Embryonic facial prominence (tissue), 1 donor: Measurements from ENCODE around the gene CBLB.
"Not testable (repeated sequence)": the region's sequence is repeated elsewhere in the genome, so short reads cannot be mapped to it uniquely, and the experiment has no call there.

ENCODE experiments used
- DNase-seq: peaks from one replicate; pipeline ENCODE4 v3.0.0-alpha.2; 2016; ENCODE audit errors: extremely low spot score

CBLB gene

GRCh38 chr3:105816833-105817232 is 52.0 kb downstream of the CBLB start:
- DNase-seq = no peak

DNA sequence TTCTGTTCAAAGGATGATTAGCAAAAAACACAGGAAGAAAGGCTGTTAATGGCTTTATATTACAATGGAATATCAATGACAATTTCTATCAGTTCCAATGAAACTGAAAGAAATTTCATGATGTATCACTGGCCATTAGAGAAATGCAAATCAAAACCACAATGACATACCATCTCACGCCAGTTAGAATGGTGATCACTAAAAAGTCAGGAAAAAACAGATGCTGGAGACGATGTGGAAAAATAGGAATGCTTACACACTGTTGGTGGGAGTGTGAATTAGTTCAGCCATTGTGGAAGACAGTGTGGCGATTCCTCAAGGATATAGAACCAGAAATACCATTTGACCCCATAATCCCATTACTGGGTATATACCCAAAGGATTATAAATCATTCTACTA is 53.5 kb downstream of the CBLB start:
- DNase-seq = not testable (repeated sequence)

DNA sequence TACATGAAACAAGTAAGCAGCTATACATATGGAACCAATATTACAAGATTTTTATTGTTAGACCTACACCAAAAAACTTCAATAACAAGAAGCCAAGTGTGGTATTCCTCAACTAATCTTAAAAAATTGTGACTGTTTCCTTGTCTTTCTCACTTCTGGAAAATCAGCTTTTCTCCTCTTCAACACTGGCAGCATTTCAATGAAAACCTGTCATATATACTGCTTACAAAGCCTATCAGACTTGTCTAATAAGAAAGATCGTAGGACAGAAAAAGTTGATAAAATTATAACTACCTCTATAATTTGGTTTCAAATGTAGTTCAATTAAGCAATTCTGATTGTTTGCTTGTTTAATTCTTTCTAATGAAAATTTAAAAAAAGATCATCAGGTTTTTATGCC is 55.1 kb downstream of the CBLB start:
- no peak for DNase-seq

DNA sequence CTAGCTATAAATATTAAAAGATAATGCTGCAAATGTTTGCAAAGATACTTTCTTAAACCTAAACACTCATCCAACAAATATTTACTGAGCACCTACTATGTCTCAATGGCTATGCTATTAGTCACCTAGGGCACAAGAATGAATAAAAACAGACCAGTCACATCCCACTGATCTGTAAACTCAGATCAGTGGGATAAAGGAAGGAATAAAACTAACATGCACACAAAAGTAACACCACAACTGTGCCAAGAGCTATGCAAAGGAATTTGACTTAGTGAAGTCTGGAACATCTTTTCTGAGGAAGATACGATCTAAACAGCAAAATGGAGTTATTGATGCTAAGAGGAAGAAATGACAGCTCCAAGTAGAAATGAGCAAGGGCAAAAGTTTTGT is 56.6 kb downstream of the CBLB start:
- no peak for DNase-seq

GRCh38 chr3:105811518-105812193 is 57.2 kb downstream of the CBLB start:
- no peak for DNase-seq

DNA sequence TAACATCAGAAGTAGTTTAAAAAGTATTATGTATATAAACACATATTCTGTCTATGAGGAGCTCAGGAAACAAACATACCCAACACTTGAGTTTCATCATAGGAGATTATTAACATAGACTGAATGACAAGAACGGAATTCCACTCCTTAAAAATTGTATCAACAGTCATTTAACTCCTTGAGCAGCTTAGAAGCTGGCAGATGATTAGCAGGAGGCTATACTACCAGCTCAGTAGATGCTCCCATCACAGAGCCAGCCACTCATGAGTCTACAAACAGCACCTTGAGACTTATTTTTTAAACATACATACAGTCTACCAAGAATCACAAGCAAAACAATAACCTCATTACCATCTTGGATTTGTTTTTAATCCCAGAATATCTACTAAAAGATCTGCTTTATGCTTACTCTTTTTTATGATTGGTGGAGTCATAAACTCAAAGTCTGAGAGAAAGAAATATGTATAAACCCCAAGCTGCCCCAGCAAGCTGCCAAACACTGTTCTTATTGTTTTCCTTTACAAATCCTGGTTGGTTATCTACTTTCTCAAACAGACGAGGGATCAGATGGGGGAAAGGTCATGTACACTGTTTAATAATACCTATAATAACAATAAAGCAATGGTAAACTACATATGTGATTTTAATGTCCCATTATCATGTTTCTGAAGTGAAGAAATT is 59.5 kb downstream of the CBLB start:
- DNase-seq = no peak

GRCh38 chr3:105807701-105808100 is 61.1 kb downstream of the CBLB start:
- no peak for DNase-seq

- no peak for DNase-seq
Measured at GRCh38 chr3:105807146-105807545, 61.7 kb downstream of the CBLB start.

DNA sequence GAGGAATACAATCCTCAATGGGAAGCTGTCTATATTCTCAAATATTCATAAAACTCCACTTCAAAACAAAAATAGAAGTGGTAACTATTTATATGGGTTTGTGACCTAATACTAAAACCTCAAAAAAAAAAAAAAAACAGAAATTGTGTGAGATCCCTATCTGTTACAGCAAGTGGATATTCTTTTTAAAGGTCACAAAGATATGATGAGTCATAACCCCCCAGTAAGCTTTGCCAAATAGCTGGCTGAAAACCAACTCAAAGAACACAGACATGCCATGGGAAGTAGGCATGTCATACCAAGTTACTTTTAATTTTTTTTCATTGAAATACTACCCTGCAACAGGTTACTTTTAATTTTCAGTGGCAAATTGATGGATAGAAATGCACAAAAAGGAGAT is 62.5 kb downstream of the CBLB start:
- DNase-seq = no peak

GRCh38 chr3:105805404-105805803 is 63.4 kb downstream of the CBLB start:
- no peak for DNase-seq

GRCh38 chr3:105802118-105802706 is 66.6 kb downstream of the CBLB start:
- DNase-seq = no peak

DNA sequence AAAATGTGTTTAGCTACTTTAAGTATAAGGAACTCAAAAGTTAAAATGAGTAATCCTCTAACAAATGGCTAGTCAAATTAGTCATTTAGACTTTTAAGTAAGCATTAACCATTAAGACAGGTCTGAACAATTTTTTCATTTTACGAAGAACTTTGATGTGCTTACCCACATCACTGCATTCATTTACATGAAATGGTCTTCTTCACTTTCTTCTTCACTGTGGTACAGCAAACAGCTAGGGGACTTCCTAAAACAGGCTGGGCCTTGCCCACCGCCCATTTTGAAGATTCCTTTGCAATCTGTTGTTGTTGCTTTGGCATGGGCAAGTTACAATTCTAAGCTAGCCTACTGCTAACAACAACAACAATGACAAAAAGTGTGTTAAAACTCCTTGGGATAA is 67.4 kb downstream of the CBLB start:
- no peak for DNase-seq

DNA sequence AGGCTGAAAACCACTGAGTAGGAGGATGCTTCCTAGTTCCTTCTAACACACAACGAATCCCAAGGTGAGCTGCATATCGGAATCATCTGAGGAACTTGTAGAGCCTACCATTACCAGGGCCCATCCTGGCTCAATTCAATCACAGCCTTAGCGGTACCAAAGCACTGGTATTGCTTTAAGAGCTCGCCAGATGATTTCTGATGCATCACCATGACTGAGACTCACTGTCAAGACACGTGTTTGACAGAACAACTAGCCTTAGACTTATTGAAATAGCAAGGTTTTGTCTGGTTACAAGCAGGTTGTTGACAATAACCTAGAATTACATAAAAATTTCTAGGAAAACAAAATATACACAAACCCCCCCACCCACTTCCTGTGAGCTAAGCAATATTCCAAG is 68.5 kb downstream of the CBLB start:
- DNase-seq = no peak

GRCh38 chr3:105799286-105799685 is 69.5 kb downstream of the CBLB start:
- no peak for DNase-seq

GRCh38 chr3:105798381-105798934 is 70.4 kb downstream of the CBLB start:
- DNase-seq = no peak

DNA sequence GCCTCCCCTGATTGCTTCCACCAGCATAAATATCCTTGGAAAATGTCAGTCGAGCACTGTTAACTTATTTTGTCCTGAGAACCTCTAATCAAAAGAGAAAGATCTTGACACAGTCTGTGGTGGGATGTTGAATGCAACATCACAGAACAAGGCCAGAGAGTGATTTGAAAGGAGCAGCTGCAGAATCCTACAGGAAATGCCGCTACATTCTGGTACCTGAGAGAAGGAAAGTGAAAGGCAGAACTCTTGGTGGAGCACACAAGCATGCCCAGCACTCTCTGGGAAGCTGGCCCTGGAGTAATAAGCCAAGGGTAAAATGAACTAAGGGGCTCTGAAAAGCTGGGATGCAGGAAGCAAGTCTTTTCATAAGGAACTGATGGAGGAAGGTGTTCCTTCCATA is 75.8 kb downstream of the CBLB start:
- no peak for DNase-seq

DNA sequence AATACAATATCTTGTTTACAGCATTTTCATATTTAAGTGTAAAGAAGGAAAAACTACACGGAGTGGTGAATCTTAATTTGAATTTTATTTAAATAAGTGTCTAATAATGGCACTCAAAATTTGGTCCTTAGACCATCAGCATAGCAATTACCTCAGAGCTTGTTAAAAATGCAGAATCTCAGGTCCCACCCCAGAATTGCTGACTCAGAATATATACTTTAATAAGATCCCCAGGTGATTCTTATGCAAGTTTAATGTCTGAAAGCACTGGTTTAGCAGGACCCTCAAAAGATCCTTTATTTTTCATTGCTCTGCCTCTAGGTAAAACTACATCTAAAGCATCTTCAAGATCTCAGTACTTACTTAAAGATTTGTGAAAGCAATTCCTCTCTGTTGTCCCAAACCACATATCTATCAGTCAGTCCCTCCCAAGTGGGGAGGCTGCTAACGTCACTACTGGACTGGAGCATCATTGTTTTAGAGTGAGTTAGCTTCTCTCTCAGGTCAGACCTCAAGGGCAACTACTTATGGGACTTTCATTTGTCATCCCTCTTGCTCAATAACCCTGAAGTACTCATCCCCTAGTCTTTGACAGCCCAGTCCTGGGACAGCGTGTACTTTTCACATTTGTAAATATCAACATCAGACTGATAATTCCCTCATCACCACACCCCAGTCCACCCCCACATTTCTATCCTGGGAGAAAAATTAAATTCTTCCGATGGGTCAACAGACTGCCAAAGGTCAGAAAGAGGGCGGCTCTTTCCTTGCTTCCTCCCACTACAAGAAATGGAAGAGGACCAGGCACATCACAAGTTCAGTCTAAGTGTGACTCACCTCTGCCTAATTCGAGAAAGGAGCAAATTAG is 76.7 kb downstream of the CBLB start:
- no peak for DNase-seq

- DNase-seq = no peak
Measured at GRCh38 chr3:105791131-105791530, 77.7 kb downstream of the CBLB start.

GRCh38 chr3:105790534-105790933 is 78.3 kb downstream of the CBLB start:
- no peak for DNase-seq

DNA sequence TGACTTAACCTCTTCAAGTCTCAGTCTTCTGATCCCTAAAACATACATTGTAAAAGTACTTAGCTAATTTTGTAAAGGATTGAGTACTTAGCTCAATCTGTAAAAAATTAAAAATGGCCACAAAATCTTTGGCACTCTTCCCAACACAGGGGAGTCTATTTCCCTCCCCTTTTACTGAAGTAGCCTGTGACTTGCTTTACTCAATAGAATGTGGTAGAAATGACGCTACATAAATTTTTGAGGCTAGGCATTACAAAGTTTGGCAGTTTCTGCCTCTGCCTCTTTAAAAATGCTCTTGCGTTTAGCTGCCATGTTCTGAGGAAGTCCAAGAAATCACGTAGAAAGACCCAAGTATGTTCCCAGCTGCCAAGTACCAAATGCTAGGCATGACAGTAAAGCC is 80.2 kb downstream of the CBLB start:
- DNase-seq = no peak

DNA sequence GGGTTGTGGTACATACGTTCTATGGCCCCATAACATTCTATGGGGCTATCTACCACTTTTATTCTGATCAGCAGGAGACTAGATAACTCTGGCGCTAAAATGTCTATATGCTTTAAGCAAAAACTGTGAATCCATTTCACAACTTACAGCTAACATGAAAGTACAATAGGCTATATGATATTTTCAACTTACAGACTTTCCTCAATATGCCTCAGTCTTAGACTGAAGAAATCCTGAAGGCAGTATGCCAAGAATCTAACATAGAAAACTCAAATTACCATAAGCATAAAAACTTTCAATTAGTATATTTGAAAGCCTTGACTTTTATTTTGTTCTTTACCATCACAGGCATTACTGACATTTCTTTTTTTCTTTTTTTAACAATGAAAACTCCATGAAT is 81.4 kb downstream of the CBLB start:
- no peak for DNase-seq

GRCh38 chr3:105786990-105787389 is 81.8 kb downstream of the CBLB start:
- no peak for DNase-seq
